Dermis blood vessel endothelial cell (primary cell): Measurements from ENCODE around the gene PTN. TPM values are rescaled to one million over a fixed set of nuclear protein-coding genes. Genes with fewer than 3 reads are reported as not detected.
"Not testable (repeated sequence)": the region's sequence is repeated elsewhere in the genome, so short reads cannot be mapped to it uniquely, and the experiment has no call there.

ENCODE experiments used
- DNase-seq: peaks from one replicate; pipeline ENCODE4 v3.0.0; 2010
- total RNA-seq: library from RNA; depleted of rRNA; stranded (reverse); fragments of >200 nt; gene quantifications from 2 replicates; pipeline ENCODE4 v1.2.3, GENCODE V29; 2014

The PTN gene
- total RNA-seq, 1 donor from 2014 or later, result under 0.01 TPM

DNA sequence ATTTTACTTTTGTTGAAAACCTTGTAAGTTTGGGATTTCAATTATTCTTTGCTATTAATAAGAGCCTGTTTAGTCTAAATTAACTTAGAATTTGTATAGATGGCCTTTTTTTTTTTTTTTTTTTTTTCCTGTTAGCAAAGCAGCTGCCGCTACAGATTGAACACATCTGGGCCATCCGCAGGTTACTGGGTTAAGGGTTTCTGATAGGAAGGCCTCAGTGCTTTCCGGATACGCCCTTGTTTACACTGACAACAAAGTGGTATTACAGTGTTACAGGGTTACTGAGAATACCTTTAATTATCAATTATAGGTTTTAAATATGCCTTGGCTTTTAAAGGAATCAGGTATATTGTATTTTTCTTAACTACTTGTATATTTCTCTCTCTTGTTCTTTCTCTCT lies 76.8 kb downstream of the PTN start:
- DNase-seq, result no peak

DNA sequence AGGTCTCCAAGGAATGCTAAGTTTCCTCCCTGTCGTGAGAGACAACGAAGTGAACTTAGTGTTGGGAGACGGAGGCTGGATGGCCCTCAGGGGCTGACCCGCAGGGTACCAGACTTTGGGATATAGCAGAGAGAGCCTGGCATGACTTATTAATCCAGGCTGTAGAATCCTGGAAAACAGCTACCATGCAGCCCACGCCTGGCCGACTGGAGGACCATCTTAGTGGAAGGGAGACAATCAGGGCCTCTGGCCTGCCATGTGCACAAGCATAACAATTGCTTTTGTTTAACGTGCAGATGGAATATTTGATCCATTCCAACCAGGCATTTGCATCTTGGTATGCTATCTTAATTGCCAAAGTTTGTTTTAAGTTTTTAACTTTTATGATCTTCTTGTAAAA lies 78.1 kb downstream of the PTN start:
- not testable (repeated sequence) for DNase-seq

DNA sequence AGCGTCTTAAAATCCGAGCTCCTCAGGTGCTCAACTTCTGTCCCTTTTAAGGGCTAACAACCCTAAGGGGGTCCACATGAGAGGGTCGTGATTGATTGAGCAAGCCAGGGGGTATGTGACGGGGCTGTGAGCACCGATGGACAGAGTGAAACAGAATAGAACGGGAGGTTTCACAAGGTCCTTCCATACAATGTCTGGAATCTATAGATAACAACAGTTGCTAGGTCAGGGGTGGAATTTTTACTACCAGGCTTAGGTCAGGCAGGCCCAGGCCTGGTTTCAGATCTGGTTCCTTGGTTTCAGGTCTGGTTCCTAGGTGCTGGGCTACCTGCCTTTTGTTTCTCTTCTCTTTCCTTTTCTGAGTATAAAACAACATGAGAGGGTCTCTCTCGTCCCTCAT lies 80.9 kb downstream of the PTN start:
- no peak for DNase-seq

DNA sequence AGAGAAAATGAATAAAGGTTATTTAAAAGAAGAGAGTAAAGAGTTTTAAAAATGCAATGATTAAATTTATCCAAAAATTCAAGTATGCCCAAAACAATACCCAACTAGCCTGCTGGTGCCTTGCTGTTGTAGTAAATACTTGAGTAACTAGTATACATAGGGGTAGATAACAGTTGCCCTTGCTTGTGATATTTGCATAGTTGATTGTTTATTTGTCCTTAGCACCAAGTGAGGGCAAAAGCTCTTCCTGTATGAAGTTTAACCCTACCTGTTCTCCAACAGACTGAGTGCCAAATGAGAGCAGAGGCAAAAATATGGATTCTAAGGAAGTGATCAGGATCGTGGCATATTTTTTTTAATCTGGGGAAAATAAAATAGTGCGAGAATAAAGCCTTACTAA lies 85.0 kb downstream of the PTN start:
- DNase-seq, result no peak

DNA sequence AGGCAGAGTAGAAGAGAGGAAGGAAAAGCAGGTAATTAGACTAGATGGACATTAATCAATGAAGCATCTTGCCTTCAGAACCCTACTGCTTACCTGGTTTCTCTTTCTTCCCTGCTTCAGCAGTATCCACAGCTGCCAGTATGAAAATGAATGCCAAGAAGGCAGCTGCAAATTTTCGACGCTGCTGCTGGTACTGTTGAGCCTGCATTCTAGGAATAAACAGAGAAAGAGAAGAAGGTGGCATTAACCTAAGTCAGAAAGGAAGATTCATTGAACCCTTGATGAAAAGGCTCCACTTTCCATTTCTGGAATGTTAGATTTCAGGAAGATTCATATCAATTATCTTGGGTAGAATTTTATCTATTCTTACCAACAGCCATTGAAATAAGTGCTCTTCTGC lies 88.8 kb downstream of the PTN start:
- no peak for DNase-seq

DNA sequence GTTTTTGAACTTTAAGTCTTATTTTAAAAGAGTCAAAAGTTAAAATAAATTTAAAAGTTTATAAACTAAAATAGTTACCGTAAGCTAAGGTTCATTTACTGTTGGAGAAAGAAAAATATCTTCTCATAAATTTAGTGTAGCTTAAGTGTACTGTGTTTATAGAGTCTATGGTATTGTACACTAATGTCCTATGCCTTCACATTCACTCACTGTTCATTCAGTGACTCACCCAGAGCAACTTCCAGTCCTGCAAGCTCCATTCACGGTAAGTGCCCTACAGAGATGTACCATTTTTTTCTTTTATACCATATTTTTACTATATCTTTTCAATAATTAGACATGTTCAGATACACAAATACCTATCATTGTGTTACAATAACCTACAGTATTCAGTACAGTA lies 97.6 kb downstream of the PTN start:
- no peak for DNase-seq

DNA sequence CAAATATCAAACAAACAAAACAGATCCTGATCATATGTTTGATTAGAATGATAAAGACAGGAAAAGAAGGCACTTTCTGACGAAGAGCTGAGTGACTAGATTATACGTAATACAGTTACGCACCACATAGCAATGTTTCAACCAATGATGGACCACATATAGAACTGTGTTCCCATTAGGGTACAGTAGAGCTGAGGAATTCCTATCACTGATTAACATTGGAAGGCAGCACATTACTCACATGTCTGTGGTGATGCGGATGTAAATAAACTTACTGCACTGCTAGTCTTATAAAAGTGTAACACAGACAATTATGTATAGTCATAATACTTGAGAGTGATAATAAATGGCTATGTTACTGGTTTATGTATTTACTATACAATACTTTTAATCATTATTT lies 98.3 kb downstream of the PTN start:
- no peak for DNase-seq

DNA sequence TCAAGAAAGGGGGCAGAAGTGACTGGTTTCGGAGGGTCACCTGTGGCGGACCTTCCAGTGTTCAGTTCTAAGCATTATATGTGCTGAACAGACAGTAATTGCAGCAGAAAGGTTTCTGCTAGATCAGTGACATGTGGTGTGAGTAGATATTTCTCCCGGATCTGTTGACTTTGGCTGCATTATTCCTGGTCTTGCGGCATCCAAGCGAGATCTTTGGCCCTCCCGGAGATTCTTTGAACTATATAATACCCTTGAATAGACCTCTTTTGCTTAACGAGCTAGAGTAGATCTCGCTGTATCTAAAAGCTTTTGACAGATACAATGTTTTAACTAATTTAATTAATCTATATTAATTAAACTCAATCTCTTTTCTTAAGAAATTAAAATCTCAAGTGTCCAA lies 99.8 kb downstream of the PTN start:
- no peak for DNase-seq

DNA sequence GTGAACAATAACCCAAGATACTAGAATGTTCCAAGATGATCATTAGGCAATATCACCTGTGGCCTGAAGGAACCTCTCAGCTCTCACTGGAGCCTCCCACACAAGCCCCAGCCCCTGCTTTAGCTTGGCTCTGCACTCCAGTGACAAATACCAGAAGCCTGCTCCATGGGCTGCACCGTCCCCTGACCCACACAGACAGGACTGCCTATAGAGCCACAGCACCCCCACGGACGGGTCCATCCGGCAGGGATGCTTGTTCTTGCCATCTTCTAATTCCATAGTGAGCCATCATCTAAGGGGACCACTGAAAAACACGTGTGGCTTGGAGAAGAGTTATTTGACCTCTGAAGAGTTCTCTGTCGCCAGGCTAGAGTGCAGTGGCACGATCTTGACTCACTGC lies 100.9 kb downstream of the PTN start:
- no peak for DNase-seq

DNA sequence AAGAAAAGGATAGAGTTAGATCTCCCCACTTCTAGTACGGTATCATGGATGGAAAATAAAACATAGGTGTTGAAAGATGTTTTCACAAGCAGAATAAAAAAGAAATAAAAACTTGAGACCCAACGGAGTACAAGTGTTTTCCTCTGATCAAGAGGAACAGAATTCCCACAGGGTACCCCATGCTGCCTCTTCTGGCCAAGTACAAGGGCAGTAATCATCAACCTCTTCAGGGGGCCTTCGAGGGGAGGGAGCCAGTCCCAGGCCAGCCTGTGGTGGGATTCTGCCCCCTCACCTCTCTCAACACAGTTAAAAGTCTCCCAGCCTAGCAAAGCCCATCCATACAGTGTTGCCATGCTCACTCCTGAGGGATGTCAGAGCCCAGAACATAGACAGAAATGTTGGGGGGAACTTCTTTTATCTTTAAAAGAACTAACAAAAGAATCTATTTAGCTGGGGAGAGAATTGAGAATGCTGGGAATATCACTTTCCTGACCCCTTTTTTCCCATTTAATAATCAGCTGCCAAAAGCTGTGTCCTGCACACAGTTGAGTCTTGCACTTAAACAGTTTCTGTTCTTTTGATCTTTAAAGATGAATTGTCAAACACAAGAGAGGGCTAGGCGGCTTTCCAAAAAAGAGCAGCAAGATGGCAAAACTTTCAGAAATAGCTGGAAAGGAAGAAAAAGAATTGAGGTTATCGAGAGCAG lies 101.7 kb downstream of the PTN start:
- no peak for DNase-seq

DNA sequence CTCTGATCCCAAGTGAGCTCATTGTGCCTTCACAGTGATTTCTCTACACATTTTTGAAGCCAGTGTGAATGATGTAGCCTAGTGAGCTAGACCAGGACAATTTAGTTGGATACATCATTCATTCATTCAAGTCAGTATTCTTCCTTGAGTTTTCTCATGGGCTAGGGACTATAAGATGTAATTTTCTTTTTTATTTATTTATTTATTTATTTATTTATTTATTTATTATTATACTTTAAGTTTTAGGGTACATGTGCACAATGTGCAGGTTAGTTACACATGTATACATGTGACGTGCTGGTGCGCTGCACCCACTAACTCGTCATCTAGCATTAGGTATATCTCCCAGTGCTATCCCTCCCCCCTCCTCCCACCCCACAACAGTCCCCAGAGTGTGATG lies 104.3 kb downstream of the PTN start:
- not testable (repeated sequence) for DNase-seq

DNA sequence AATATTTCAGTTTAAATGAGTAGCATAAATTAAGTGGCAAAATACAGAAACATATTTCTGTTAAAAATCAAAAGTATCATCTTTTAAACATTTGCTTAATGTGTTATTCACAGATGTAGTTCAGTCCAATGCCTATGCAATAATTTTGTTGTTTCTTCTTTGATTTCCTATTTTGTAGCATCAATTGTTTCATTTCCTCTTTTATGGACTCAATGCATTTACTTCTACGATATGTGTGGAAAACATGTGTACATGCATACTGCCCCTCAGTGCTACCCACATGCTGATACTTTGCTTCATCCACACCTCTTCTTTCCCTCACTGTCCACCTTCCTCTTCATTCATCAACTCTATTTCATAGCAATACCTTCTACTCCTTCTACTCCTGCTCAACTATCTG lies 108.1 kb downstream of the PTN start:
- no peak for DNase-seq

DNA sequence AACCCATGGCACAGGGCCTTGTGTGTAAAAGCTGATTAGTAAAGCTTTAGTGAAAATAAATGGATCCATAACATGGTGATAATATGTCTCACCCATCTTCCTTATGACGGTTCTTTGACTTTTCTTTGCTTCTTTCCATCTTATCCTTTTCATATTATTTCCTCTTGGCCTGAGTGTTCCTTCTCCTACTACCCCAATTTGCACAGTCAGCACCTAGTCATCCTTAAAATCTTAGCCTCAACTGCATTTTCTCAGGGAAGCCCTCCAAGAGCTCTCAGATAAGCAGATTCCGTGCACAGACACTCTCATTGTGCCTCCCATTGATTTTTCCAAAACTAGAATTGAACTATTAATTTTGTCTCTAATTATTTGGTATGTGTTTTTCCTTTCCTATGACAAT lies 112.4 kb downstream of the PTN start:
- no peak for DNase-seq

DNA sequence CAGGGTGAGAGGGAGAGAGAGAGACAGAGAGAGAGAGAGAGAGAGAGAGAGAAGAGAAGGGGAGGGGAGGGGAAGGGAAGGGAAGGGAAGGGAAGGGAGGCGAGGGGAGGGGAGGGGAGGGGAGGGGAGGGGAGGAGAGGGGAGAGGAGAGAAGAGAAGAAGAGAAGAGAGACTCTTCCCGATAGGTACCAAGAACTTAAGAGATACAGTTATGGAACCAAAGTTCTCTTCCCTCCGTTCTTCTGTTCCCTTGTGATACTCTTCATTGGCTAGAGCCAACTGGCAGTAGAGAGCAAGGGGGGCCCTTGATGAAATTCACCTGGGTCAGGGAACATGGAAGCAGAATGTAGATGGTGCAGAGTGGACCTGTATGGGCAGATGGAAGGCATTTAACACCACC lies 122.1 kb downstream of the PTN start:
- no peak for DNase-seq

DNA sequence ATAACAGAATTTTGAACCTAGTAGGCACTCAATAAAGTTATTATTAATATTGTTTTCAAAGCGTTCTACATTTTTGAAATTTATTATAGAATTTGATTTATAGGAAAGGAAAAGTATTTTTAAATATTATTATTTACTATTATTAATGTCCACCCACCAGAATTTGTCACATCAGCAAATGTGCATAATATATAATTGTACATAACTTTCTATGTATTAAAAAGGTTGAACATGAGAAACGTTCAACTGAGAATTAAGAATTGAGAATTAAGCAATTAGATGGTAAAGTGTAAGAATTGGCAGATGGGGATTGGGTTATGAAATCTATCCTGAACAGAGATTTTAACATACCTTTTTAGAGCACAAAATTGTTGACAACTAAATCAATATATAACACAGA lies 129.8 kb downstream of the PTN start:
- no peak for DNase-seq

DNA sequence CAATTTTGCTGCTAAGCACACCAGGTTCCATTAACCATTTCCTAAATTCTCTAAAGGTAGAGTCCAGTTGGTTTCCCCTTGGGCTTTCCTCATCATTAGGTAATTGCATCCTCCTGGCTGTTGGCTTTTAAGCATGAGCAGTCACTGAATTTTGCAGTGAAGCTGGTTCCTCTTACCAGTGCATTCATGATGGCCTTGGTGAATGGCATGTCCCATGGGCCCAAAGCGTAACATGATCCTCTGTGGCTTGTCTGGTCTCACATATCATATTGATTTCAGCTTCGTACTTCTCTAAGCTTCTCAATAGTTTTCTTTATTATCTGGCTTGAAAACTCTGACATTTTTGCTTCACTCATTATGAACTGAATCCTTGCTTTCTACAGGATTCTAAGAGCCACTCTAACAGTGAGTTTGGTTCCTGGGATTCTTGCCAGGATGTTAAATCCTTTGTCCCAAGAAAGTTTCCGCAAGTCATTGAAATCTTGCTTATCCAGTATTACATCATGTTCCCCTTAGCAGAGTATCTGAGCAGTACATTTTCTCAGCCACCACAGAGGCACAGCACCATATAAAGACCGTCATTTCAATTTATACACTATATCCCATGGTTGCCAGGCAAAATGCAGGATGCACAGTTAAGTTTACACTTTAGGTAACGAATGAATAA lies 134.2 kb downstream of the PTN start:
- no peak for DNase-seq

DNA sequence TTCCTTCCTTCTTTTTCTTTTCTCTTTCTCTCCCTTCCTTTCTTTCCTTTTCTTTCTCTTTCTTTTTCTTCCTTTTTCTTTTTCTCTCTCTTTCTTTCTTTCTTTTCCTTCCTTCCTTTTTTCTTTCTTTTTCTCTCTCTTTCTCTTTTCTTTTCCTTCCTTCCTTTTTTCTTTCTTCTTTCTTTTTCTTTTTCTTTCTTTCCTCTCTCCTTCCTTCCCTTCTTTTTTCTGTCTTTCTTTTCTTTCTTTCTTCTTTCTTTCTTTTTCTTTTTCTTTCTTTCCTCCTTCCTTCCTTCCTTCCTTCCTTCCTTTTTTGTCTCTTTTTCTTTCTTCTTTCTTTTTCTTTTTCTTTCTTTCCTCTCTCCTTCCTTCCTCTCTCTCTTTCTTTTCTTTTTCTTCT lies 136.8 kb downstream of the PTN start:
- DNase-seq, result no peak

DNA sequence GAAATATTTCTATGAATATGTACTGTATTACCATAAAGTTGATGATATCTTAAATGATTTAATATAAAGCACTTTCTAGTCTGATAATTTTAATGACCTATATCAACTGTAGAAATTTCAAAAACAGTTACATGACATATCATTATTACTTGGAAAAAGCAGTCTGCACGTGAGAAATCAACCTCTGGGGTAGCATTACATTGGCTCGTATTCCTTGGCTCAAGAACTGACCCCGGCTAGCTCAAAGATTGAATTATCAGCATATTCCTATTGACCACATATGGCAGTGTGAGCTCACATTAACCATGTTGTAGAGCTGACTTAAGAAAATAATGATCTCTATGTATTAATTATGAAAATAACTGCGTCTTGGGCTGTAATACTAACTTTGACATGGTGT lies 139.3 kb downstream of the PTN start:
- DNase-seq, result no peak

DNA sequence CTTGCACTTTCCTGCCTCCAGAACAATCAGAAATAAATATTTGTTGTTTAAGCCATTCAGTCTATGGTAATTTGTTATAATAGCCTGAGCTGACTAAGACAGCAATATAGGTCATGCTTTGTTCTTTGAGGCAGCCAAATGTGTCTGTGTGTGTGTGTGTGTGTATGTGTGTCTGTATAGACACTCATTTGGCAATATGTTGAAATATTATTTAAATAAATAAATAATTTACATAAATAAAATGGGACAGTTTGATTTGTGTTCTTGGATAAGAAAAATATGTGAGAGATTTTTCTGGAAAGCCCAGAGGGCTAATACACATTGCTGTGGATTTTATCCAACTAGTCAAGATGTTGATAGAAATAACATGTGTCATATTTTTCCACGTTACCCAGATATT lies 140.2 kb downstream of the PTN start:
- no peak for DNase-seq

DNA sequence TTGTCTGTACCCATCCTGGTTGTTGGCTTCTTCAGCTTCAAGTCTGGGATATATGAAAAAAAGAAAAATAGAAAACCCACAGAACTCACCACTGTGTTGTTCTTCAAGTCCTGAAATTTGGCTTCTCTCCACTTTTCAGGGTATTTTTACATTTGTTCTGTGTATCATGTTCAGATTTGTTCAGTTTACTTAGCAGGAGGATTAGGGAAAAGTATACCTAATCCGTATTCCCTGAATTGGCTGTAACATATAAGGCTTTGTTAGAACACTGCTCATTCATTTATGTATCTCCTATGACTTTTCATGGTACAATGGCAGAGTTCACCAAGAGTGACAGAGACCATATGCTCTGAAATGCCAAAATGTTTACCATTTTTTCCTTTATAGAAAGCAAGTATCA lies 146.9 kb downstream of the PTN start:
- no peak for DNase-seq

DNA sequence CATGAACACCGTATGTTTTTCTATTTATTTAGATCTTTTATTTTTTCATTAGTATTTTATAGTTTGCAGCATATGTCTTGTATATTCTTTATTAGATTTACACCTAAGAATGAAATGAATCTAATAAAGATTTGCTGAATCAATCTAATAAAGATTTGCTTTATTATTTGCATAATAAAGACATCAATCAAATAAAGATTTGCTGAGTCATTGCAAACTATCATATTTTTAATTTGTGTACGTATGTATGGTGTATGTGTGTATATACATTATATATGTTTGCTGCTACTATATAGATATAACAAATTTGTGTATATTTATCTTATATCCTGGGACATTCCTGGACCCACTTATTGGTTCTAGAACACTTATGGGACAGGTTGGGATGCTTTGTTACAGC lies 147.5 kb downstream of the PTN start:
- DNase-seq, result no peak

DNA sequence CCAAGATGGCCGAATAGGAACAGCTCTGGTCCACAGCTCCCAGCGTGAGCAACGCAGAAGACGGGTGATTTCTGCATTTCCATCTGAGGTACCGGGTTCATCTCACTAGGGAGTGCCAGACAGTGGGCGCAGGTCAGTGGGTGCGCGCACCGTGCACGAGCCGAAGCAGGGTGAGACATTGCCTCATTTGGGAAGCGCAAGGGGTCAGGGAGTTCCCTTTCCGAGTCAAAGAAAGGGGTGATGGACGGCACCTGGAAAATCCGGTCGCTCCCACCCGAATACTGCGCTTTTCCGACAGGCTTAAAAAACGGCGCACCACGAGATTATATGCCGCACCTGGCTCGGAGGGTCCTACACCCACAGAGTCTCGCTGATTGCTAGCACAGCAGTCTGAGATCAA lies 161.9 kb downstream of the PTN start:
- DNase-seq, result not testable (repeated sequence)
